ENCODE results near the gene EIF4B. TPM values are rescaled to one million over a fixed set of nuclear protein-coding genes. Genes with fewer than 3 reads are reported as not detected.

EIF4B gene
- polyA plus RNA-seq, 1 of the 3 experiments (the other 2 are of a cell fraction), result 267 TPM

DNA sequence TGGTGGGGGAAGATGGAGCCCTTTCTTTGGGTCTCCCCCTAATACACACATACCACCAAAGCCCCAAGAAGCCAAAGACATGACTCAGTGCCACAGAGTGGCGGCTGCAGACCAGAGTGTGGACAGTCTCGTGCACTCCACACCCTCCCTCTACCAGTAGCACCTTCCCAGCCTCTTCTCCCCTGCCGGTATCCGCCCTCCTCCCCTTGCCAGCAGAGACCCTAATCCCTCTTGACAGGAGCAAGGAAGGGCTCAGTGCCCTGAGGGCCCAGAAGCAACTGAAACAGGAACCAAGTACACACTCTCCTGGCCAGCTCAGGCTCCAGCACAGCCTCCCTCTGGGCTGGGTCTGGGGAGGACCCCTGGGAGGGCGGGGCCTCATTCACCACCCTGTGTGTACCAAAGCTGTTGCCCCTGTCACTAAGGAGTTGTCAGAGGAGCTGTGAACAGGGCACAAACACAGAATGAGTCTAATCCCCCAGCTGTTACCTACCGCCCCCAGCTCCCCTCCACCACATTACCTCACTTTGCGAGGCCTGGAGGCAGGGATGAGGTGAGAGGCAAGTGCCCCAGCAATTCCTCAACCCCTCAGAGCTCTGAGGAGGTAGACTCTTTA, 64.7 kb downstream of the EIF4B start:
- Histone ChIP-seq H3F3A (replicated peaks; ENCODE audit: insufficient read depth) (peaks cover 16% of the 10 kb centered on the region), H3K9ac (no peak overlapping the region), H3K9me3 (no peaks in the 10 kb centered on the region), H3K36me3 (replicated peaks in 1 of 2; ENCODE audit: control insufficient read depth in 1 of 2, insufficient read depth in 2 of 2, low read length in 1 of 2) (peaks cover 13 to 14% of the 10 kb centered on the region in 2 experiments), H2AFZ (ENCODE audit: low read depth) (no peak overlapping the region), H3K27me3 (ENCODE audit: insufficient read depth) (no peaks in the 10 kb centered on the region), H3K79me2 (ENCODE audit: insufficient read depth) (0 out of 2 replicates have a peak, but pooled peaks cover 6% of the 10 kb centered on the region), H3K4me1 (ENCODE audit: control insufficient read depth in 1 of 2, insufficient read depth in 2 of 2, low read depth in 1 of 2, low read length in 1 of 2) (peaks cover 28 to 39% of the 10 kb centered on the region in 2 experiments), H3K27ac (ENCODE audit: low read depth in 2 of 2, low read length in 1 of 2) (peak overlapping the region; percentile 52 to 90; a peak in 3 of 4 replicates), H3K4me2 (peak overlapping the region; percentile 43; the same call in 1 of the 2 replicates), H3K9me2 (no peaks in the 10 kb centered on the region), H3K4me3 (ENCODE audit: low read depth in 2 of 2, low read length in 1 of 2) (no peak overlapping the region), H4K20me1 (ENCODE audit: insufficient read depth) (no peaks in the 10 kb centered on the region)
- no peak for TF ChIP-seq ZBTB33 (IDR thresholded peaks at IDR 0.05; ENCODE audit: borderline replicate concordance, low read depth)
- no peak for TF ChIP-seq EP300 (IDR thresholded peaks at IDR 0.05; ENCODE audit: borderline replicate concordance in 1 of 2, low read depth in 1 of 2, low read length in 1 of 2)
- TF ChIP-seq ELF1 (IDR thresholded peaks at IDR 0.05), result no peak
- TF ChIP-seq RFX5 (IDR thresholded peaks at IDR 0.05; ENCODE audit: low read length), result no peak
- TF ChIP-seq EZH2phosphoT487 (IDR thresholded peaks at IDR 0.05; ENCODE audit: borderline replicate concordance, low read depth), result no peak
- TF ChIP-seq NFIC (IDR thresholded peaks at IDR 0.05; ENCODE audit: borderline replicate concordance), result no peak
- TF ChIP-seq, protein P1, sequence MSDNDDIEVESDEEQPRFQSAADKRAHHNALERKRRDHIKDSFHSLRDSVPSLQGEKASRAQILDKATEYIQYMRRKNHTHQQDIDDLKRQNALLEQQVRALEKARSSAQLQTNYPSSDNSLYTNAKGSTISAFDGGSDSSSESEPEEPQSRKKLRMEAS (IDR thresholded peaks at IDR 0.05; ENCODE audit: low read depth), result no peak
- TF ChIP-seq, protein P2, sequence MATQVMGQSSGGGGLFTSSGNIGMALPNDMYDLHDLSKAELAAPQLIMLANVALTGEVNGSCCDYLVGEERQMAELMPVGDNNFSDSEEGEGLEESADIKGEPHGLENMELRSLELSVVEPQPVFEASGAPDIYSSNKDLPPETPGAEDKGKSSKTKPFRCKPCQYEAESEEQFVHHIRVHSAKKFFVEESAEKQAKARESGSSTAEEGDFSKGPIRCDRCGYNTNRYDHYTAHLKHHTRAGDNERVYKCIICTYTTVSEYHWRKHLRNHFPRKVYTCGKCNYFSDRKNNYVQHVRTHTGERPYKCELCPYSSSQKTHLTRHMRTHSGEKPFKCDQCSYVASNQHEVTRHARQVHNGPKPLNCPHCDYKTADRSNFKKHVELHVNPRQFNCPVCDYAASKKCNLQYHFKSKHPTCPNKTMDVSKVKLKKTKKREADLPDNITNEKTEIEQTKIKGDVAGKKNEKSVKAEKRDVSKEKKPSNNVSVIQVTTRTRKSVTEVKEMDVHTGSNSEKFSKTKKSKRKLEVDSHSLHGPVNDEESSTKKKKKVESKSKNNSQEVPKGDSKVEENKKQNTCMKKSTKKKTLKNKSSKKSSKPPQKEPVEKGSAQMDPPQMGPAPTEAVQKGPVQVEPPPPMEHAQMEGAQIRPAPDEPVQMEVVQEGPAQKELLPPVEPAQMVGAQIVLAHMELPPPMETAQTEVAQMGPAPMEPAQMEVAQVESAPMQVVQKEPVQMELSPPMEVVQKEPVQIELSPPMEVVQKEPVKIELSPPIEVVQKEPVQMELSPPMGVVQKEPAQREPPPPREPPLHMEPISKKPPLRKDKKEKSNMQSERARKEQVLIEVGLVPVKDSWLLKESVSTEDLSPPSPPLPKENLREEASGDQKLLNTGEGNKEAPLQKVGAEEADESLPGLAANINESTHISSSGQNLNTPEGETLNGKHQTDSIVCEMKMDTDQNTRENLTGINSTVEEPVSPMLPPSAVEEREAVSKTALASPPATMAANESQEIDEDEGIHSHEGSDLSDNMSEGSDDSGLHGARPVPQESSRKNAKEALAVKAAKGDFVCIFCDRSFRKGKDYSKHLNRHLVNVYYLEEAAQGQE (IDR thresholded peaks at IDR 0.05; ENCODE audit: low read depth, low read length), result no peak
- no peak for TF ChIP-seq TAF1 (IDR thresholded peaks at IDR 0.05; ENCODE audit: borderline replicate concordance, low read depth, low read length)
- TF ChIP-seq, protein P3, sequence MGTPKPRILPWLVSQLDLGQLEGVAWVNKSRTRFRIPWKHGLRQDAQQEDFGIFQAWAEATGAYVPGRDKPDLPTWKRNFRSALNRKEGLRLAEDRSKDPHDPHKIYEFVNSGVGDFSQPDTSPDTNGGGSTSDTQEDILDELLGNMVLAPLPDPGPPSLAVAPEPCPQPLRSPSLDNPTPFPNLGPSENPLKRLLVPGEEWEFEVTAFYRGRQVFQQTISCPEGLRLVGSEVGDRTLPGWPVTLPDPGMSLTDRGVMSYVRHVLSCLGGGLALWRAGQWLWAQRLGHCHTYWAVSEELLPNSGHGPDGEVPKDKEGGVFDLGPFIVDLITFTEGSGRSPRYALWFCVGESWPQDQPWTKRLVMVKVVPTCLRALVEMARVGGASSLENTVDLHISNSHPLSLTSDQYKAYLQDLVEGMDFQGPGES (IDR thresholded peaks at IDR 0.05; ENCODE audit: low read depth, low read length), result no peak
- no peak for TF ChIP-seq GABPA (IDR thresholded peaks at IDR 0.05; ENCODE audit: low read depth)
- TF ChIP-seq CTCF (IDR thresholded peaks at IDR 0.05), result no peak
- TF ChIP-seq NRF1 (IDR thresholded peaks at IDR 0.05; ENCODE audit: low read depth, low read length), result no peak
- no peak for TF ChIP-seq FOSL2 (IDR thresholded peaks at IDR 0.05; ENCODE audit: borderline replicate concordance, low read depth)
- no peak for TF ChIP-seq FOXM1 (IDR thresholded peaks at IDR 0.05; ENCODE audit: low read depth)
- TF ChIP-seq TCF12 (IDR thresholded peaks at IDR 0.05), result no peak
- TF ChIP-seq MEF2A (IDR thresholded peaks at IDR 0.05; ENCODE audit: borderline replicate concordance, low read depth), result no peak
- TF ChIP-seq, protein P4, sequence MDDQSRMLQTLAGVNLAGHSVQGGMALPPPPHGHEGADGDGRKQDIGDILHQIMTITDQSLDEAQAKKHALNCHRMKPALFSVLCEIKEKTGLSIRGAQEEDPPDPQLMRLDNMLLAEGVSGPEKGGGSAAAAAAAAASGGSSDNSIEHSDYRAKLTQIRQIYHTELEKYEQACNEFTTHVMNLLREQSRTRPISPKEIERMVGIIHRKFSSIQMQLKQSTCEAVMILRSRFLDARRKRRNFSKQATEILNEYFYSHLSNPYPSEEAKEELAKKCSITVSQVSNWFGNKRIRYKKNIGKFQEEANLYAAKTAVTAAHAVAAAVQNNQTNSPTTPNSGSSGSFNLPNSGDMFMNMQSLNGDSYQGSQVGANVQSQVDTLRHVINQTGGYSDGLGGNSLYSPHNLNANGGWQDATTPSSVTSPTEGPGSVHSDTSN (IDR thresholded peaks at IDR 0.05), result no peak
- TF ChIP-seq SIN3A (IDR thresholded peaks at IDR 0.05; ENCODE audit: borderline replicate concordance, low read depth, low read length), result no peak
- 90% methylated on average over 7 of the region's 7 CpGs for WGBS (ENCODE audit: low lambda C conversion rate)
- DNase-seq, result no peak
- POLR2A ChIA-PET, result interaction anchor here (0.9 kb wide), 1 partner anchor 116 kb away, joined by 3 read pairs; no protein-coding TSS in a partner anchor
- CTCF ChIA-PET, result interaction anchor here (0.7 to 8.6 kb wide), 7 partner anchors 8 to 143 kb away, joined by 3 to 130 read pairs (median 7); partner anchors contain the start of genes IGFBP6 and SPRYD3
